PC-3 (cell line): ENCODE results near the gene KRTAP10-9.

Experiments used
- CTCF ChIP-seq: fragments of 300-600 bp; sonication (generic); conservative IDR thresholded peaks from 2 replicates; pipeline ENCODE4 v1.5.1; 2017; ENCODE audit warnings: antibody characterized with exemption, low read depth, mild to moderate bottlenecking, low read length
- EZH2 ChIP-seq: fragments of 300-600 bp; sonication (generic); IDR thresholded peaks from one replicate; pipeline ENCODE4 v1.6.1; 2017; ENCODE audit warnings: antibody characterized with exemption, mild to moderate bottlenecking, low read length; ENCODE audit not compliant: unreplicated experiment

DNA sequence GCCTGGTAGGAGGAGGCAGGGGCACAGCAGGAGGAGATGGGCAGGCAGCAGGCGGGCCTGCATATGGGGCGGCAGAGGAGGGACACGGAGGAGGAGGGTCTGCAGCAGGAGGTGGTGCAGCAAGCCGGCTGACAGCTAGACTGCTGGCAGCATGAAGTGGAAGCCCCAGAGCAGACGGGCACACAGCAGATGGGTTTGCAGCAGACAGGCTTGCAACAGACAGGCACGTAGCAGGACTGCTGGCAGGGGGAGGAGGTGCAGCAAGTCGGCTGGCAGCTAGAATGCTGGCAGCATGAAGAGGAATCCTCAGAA, 47.1 kb upstream of the KRTAP10-9 start:
- no peak for TF ChIP-seq CTCF
- TF ChIP-seq EZH2: no peak
